ENCODE measurements around the gene SLC27A5. TPM values are rescaled to one million over a fixed set of nuclear protein-coding genes. Genes with fewer than 3 reads are reported as not detected.

Gene SLC27A5
- total RNA-seq, 1 experiment from 2014 or later: 24.9 TPM

- Histone ChIP-seq H3K4me3 (ENCODE audit: low read depth, low read length, poor library complexity, severe bottlenecking) (no peak overlapping the region), H3K27ac (ENCODE audit: low read depth, low read length, poor library complexity, severe bottlenecking) (no peak overlapping the region), H3K27me3 (replicated peaks; ENCODE audit: insufficient read depth, low read depth, low read length, poor library complexity) (no peaks in the 10 kb centered on the region), H3K4me1 (ENCODE audit: insufficient read depth, low read length, poor library complexity, severe bottlenecking) (peaks cover 6% of the 10 kb centered on the region), H3K9me3 (ENCODE audit: low read depth, low read length, poor library complexity, severe bottlenecking) (no peaks in the 10 kb centered on the region), H3K36me3 (ENCODE audit: insufficient read depth, low read length, poor library complexity, severe bottlenecking) (no peaks in the 10 kb centered on the region)
- DNase-seq (ENCODE audit: low spot score): no peak
- no TSS peak for BruUV-seq (replicated peaks)
- ChIA-PET POLR2A (ENCODE audit: low non-redundant PET) (no interaction called here), CTCF (no interaction called here)
- TF ChIP-seq EZH2 (IDR thresholded peaks at IDR 0.05; ENCODE audit: borderline replicate concordance, low read depth, low read length, poor library complexity, severe bottlenecking): no peak
- no peak for TF ChIP-seq CTCF (conservative IDR thresholded peaks at IDR 0.05; ENCODE audit: low read depth, low read length)
- intact Hi-C loops (cut with micrococcal nuclease; ENCODE audit: unreplicated experiment): no loop called here
Measured at GRCh38 chr19:58479736-58480480, 31.9 kb downstream of the SLC27A5 start.

- POLR2A ChIA-PET (ENCODE audit: low non-redundant PET): no interaction called here
- DNase-seq (ENCODE audit: low spot score): no peak
Measured at GRCh38 chr19:58479303-58479702, 32.5 kb downstream of the SLC27A5 start.

GRCh38 chr19:58477871-58478270 is 33.9 kb downstream of the SLC27A5 start:
- CTCF ChIA-PET: no interaction called here
- no peak for TF ChIP-seq CTCF (conservative IDR thresholded peaks at IDR 0.05; ENCODE audit: low read depth, low read length)
- no peak for TF ChIP-seq EZH2 (IDR thresholded peaks at IDR 0.05; ENCODE audit: borderline replicate concordance, low read depth, low read length, poor library complexity, severe bottlenecking)
- H3K27me3 ChIP-seq (replicated peaks; ENCODE audit: insufficient read depth, low read depth, low read length, poor library complexity): no peaks in the 10 kb centered on the region
- H3K27ac ChIP-seq (ENCODE audit: low read depth, low read length, poor library complexity, severe bottlenecking): no peak overlapping the region
- H3K4me1 ChIP-seq (ENCODE audit: insufficient read depth, low read length, poor library complexity, severe bottlenecking): peaks cover 6% of the 10 kb centered on the region
- no peak for DNase-seq (ENCODE audit: low spot score)
- POLR2A ChIA-PET (ENCODE audit: low non-redundant PET): interaction anchor here (0.6 kb wide), 1 partner anchor 12 kb away, joined by 3 read pairs; no protein-coding TSS in a partner anchor
- intact Hi-C loops (cut with micrococcal nuclease; ENCODE audit: unreplicated experiment): no loop called here
- H3K9me3 ChIP-seq (ENCODE audit: low read depth, low read length, poor library complexity, severe bottlenecking): no peaks in the 10 kb centered on the region
- H3K4me3 ChIP-seq (ENCODE audit: low read depth, low read length, poor library complexity, severe bottlenecking): no peak overlapping the region
- H3K36me3 ChIP-seq (ENCODE audit: insufficient read depth, low read length, poor library complexity, severe bottlenecking): no peaks in the 10 kb centered on the region
- no TSS peak for BruUV-seq (replicated peaks)

More at GRCh38 chr19:58479303-58479702, 32.5 kb downstream of the SLC27A5 start:
- TF ChIP-seq EZH2 (IDR thresholded peaks at IDR 0.05; ENCODE audit: borderline replicate concordance, low read depth, low read length, poor library complexity, severe bottlenecking) (no peak), CTCF (conservative IDR thresholded peaks at IDR 0.05; ENCODE audit: low read depth, low read length) (no peak)
- peaks cover 6% of the 10 kb centered on the region for H3K4me1 ChIP-seq (ENCODE audit: insufficient read depth, low read length, poor library complexity, severe bottlenecking)
- CTCF ChIA-PET: no interaction called here
- BruUV-seq (replicated peaks): no TSS peak
- no peak overlapping the region for H3K4me3 ChIP-seq (ENCODE audit: low read depth, low read length, poor library complexity, severe bottlenecking)
- no peaks in the 10 kb centered on the region for H3K36me3 ChIP-seq (ENCODE audit: insufficient read depth, low read length, poor library complexity, severe bottlenecking)
- no peak overlapping the region for H3K27ac ChIP-seq (ENCODE audit: low read depth, low read length, poor library complexity, severe bottlenecking)
- H3K9me3 ChIP-seq (ENCODE audit: low read depth, low read length, poor library complexity, severe bottlenecking): no peaks in the 10 kb centered on the region
- no peaks in the 10 kb centered on the region for H3K27me3 ChIP-seq (replicated peaks; ENCODE audit: insufficient read depth, low read depth, low read length, poor library complexity)
- intact Hi-C loops (cut with micrococcal nuclease; ENCODE audit: unreplicated experiment): no loop called here

Measured in A673 (cell line).